GM06990 (cell line): ENCODE measurements around the gene CSTPP1.

ENCODE experiments used
- DNase-seq: peaks from one replicate; pipeline ENCODE4 v3.0.0-alpha.2; 2011; ENCODE audit not compliant: insufficient read length; ENCODE audit errors: extremely low read depth
- H3K27me3 ChIP-seq: replicated peaks from 2 replicates; pipeline ENCODE4 v1.6.0; 2011; ENCODE audit warnings: low read length; ENCODE audit not compliant: control insufficient read depth, insufficient read depth
- H3K36me3 ChIP-seq: 2 replicates; pipeline ENCODE4 v1.5.1; 2011; ENCODE audit warnings: low read length; ENCODE audit not compliant: control insufficient read depth, insufficient read depth
- H3K4me3 ChIP-seq: replicated peaks from 2 replicates; pipeline ENCODE4 v1.5.1; 2011; ENCODE audit warnings: low read depth, mild to moderate bottlenecking, control low read depth, low read length
- TF ChIP-seq, protein P1 (sequence below): IDR thresholded peaks from 2 replicates; pipeline ENCODE4 v1.5.1; 2011; ENCODE audit warnings: low read length, control low read depth, mild to moderate bottlenecking, inconsistent platforms; ENCODE audit not compliant: insufficient read depth, poor library complexity, severe bottlenecking

CSTPP1 gene

DNA sequence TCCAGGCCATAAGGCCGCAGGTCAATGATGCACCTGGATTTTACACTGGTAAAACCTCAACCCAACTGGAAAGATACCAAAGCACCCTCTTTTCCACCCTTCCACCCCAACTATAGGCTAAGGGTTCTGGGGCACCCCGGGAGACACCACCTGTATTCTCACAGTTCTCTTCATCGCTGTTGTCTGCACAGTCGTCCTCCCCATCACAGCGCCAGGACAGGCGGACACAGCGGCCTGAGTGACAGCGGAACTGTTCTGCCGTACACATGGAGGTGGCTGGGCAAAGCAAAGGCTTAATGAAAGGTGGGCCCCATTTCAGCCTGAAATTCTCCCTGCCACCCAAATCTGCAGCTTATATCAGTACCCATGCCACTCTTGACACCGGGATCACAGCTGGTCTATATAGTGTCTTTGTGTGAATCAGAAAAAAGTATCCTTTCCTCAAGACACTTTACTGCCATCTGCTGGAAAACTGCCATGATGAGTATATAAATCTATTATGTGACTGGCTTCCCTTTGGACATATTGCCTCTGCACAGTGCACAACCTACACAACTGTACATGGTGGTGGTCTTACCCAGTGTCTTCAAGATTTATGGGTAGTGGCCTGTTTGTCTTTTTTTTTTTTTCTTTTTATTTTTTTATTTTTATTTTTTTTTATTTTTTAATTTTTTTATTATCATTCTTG is 39.7 kb upstream of the CSTPP1 start:
- TF ChIP-seq, protein P1, sequence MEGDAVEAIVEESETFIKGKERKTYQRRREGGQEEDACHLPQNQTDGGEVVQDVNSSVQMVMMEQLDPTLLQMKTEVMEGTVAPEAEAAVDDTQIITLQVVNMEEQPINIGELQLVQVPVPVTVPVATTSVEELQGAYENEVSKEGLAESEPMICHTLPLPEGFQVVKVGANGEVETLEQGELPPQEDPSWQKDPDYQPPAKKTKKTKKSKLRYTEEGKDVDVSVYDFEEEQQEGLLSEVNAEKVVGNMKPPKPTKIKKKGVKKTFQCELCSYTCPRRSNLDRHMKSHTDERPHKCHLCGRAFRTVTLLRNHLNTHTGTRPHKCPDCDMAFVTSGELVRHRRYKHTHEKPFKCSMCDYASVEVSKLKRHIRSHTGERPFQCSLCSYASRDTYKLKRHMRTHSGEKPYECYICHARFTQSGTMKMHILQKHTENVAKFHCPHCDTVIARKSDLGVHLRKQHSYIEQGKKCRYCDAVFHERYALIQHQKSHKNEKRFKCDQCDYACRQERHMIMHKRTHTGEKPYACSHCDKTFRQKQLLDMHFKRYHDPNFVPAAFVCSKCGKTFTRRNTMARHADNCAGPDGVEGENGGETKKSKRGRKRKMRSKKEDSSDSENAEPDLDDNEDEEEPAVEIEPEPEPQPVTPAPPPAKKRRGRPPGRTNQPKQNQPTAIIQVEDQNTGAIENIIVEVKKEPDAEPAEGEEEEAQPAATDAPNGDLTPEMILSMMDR = peak; percentile 42
- no peak for DNase-seq
- Histone ChIP-seq H3K4me3 (no peak overlapping the region), H3K27me3 (no peaks in the 10 kb centered on the region; the same call in 1 of the 2 replicates), H3K36me3 (no peaks in the 10 kb centered on the region)

DNA sequence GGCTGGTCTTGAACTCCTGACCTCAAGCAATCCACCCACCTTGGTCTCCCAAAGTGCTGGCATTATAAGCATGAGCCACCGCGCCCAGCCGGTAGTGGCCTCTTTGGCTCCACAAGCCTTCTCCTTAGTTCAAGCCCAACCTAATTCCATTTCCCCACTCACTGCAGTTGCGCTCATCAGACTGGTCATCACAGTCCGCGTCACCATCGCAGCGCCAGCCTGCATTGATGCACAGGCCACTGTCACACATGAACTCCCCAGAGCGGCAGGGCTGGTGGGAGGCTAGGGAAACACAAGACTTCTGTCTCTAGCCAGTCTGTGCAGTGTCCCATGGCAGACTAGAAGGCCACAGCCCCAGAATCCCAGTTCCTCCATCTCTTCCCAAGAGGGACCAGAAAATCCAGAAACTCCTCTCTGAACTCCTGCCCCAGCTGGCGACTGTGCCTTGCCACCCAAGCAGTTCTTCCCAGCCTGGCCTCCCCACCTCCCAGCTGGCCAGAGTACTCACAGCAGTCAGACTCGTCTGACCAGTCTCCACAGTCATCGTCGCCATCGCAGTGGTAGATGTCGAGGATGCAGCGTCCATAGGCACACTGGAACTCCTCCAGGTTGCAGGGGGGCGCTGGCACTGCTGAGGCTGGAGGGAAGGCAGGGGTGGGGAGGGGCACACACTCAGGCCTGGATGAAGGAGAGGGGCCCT is 38.0 kb upstream of the CSTPP1 start:
- Histone ChIP-seq H3K36me3 (no peaks in the 10 kb centered on the region), H3K4me3 (no peak overlapping the region), H3K27me3 (no peaks in the 10 kb centered on the region; the same call in 1 of the 2 replicates)
- TF ChIP-seq, protein P1 = no peak
- no peak for DNase-seq

DNA sequence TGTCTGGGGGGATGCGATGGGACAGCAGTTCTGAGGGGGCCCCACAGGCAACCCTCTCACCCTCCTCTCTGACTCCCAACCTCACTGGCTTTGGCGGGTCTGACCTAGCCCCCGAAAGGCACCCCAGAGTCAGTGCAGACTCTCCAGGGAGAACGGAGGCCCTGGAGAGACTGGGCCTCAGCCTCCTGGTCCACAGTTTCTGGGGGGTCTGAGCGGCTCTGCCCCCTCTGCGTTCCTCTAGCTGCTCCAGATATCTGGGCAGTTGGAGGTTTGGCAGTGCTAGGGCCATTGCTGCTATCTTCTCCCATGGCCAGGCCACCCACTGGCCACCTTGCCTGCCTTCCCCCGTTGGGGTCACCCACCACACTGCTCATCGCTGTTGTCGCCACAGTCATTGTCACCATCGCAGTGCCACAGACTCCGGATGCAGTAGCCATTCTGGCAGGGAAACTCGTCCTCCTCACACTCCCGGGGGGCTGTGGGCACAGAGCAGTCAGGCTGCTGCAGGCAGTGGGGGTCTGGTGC is 37.0 kb upstream of the CSTPP1 start:
- TF ChIP-seq, protein P1 = no peak
- Histone ChIP-seq H3K4me3 (no peak overlapping the region), H3K36me3 (no peaks in the 10 kb centered on the region), H3K27me3 (no peaks in the 10 kb centered on the region; the same call in 1 of the 2 replicates)
- DNase-seq = no peak

DNA sequence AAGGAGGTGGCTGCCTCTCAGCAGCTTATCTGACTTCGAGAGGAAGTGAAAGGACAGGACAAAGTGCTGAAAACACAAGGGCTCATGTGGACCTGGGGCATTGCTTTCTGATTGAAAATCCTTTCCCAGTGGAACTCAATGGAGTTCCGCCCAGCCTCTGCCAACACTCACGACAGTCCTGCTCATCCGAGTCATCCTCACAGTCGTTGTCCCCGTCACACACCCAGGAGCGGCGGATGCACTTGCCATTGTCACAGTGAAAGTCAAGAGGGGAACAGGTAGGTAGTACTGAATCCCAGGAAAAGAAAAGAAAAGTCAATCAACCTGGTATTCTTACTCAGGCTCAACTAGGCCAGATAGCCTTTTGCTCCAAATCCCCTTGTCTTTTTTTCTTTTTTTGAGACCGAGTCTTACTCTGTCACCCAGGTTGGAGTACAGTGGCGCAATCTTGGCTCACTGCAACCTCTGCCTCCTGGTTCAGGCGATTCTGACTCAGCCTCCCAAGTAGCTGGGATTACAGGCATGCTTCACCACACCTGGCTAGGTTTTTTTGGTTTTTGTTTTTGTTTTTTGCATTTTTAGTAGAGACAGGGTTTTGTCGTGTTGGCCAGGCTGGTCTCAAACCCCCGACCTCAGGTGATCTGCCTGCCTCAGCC is 36.3 kb upstream of the CSTPP1 start:
- H3K4me3 ChIP-seq = no peak overlapping the region
- DNase-seq = no peak
- TF ChIP-seq, protein P1 = no peak
- no peaks in the 10 kb centered on the region for H3K36me3 ChIP-seq
- H3K27me3 ChIP-seq = no peaks in the 10 kb centered on the region; the same call in 1 of the 2 replicates

DNA sequence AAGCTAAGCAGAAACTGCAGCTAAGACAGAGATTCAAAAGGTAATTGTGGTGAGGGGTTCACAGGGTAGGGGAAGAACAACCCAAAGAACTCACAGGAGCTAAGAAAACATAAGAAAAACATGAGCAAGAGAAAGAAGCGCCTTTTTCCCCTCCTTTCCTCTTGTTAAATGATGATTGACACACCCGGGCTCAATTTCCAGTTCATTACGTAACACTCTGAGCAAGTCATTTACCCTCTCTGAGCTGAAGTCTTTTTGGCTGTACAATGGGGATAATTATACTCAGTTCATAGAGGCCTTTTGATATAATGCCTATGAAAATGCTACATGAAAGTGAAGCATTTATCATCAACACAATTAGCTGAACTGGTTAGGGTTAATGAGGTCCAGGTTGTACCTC is 35.4 kb upstream of the CSTPP1 start:
- TF ChIP-seq, protein P1 = no peak
- H3K27me3 ChIP-seq = no peaks in the 10 kb centered on the region; the same call in 1 of the 2 replicates
- H3K4me3 ChIP-seq = no peak overlapping the region
- DNase-seq = no peak
- no peaks in the 10 kb centered on the region for H3K36me3 ChIP-seq
